Stimulated activated CD8-positive, alpha-beta memory T cell treated with anti-CD3 and anti-CD28 coated beads, Interleukin-12 subunit alpha, Interleukin-12 subunit beta, amount 100 ng/mL, for 24 hours (primary cell): ENCODE measurements around the gene SPI1.

Source experiments
- DNase-seq: peaks from one replicate; pipeline ENCODE4 v3.0.0-alpha.2; 2020; ENCODE audit errors: extremely low read depth

Gene SPI1

GRCh38 chr11:47388697-47389576 lies 10.6 kb upstream of the SPI1 start:
- DNase-seq, result no peak

GRCh38 chr11:47387944-47388696 lies 9.8 kb upstream of the SPI1 start:
- no peak for DNase-seq

GRCh38 chr11:47384498-47384897 lies 6.2 kb upstream of the SPI1 start:
- no peak for DNase-seq

- no peak for DNase-seq
These were observed 4.7 kb upstream of the SPI1 start for GRCh38 chr11:47383071-47383470.

GRCh38 chr11:47380078-47380477 lies 1.7 kb upstream of the SPI1 start:
- no peak for DNase-seq

- no peak for DNase-seq
These were observed 970 bp upstream of the SPI1 start for GRCh38 chr11:47379317-47379716.

- no peak for DNase-seq
These were observed 456 bp upstream of the SPI1 start for GRCh38 chr11:47378836-47379170.

GRCh38 chr11:47377571-47378009 lies 757 bp downstream of the SPI1 start:
- DNase-seq, result no peak

- no peak for DNase-seq
These were observed 1.6 kb downstream of the SPI1 start for GRCh38 chr11:47376525-47377371.

GRCh38 chr11:47376107-47376524 lies 2.2 kb downstream of the SPI1 start:
- no peak for DNase-seq

GRCh38 chr11:47375546-47376085 lies 2.7 kb downstream of the SPI1 start:
- DNase-seq, result no peak

- no peak for DNase-seq
These were observed 3.3 kb downstream of the SPI1 start for GRCh38 chr11:47375020-47375419.

GRCh38 chr11:47374720-47375019 lies 3.7 kb downstream of the SPI1 start:
- no peak for DNase-seq

GRCh38 chr11:47373876-47374719 lies 4.2 kb downstream of the SPI1 start:
- peak; percentile 69 for DNase-seq

- DNase-seq, result no peak
These were observed 5.9 kb downstream of the SPI1 start for GRCh38 chr11:47372422-47372821.

- DNase-seq, result no peak
These were observed 8.7 kb downstream of the SPI1 start for GRCh38 chr11:47369676-47370075.

- no peak for DNase-seq
These were observed 12.3 kb downstream of the SPI1 start for GRCh38 chr11:47366020-47366490.

- no peak for DNase-seq
These were observed 16.9 kb downstream of the SPI1 start for GRCh38 chr11:47361419-47361818.

GRCh38 chr11:47360341-47360740 lies 18.0 kb downstream of the SPI1 start:
- no peak for DNase-seq

GRCh38 chr11:47359586-47359985 lies 18.8 kb downstream of the SPI1 start:
- no peak for DNase-seq

GRCh38 chr11:47359162-47359561 lies 19.2 kb downstream of the SPI1 start:
- no peak for DNase-seq
